Measurements from ENCODE around the gene FREY1.
"Not testable (repeated sequence)": the region's sequence is repeated elsewhere in the genome, so short reads cannot be mapped to it uniquely, and the experiment has no call there.

The FREY1 gene

DNA sequence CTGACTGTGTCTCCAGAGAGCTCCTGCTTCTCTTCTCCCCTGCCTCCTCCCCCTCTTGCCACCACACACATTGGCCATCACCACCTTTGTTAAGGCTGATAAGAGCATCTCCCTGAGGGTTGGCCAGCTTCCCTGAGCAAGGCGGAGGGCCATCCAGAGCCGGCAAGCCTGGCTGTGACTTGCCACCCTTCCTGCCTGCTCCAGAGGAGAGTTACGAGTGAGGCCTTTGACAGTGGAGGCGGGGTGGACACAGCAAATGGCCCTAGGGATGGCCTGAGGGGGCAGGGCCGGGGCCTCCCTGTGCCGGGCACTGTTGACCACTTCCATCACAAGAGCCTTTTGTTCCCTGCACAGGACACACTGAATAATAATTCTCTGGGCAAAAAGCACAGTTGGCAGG is 5.4 kb downstream of the FREY1 start:
- no peak overlapping the region for H3K18ac ChIP-seq (ENCODE audit: low read depth in 1 of 2, low read length in 2 of 2)
- no peak overlapping the region for H4K91ac ChIP-seq (ENCODE audit: low read length)
- H2AFZ ChIP-seq (ENCODE audit: low read depth, low read length) = no peak overlapping the region
- WGBS = 91% methylated on average over 6 of the region's 6 CpGs
- no peak overlapping the region for H2BK5ac ChIP-seq (ENCODE audit: low read depth, low read length, poor library complexity, severe bottlenecking)
- no peaks in the 10 kb centered on the region for H3K9me3 ChIP-seq (ENCODE audit: control insufficient read depth, low read length)
- no peak overlapping the region for H2BK15ac ChIP-seq (ENCODE audit: low read depth, poor library complexity, severe bottlenecking)
- H3K14ac ChIP-seq (ENCODE audit: low read length in 2 of 2) = no peak overlapping the region
- H3K4me2 ChIP-seq (ENCODE audit: low read length, poor library complexity, severe bottlenecking) = no peak overlapping the region
- no peak overlapping the region for H3K27ac ChIP-seq (ENCODE audit: low read length, poor library complexity, severe bottlenecking)
- H3K4ac ChIP-seq (ENCODE audit: low read depth in 1 of 2, low read length in 2 of 2) = no peak overlapping the region
- H2AK5ac ChIP-seq (ENCODE audit: low read length, severe bottlenecking) = no peak overlapping the region
- no peak overlapping the region for H2BK12ac ChIP-seq (ENCODE audit: low read length in 2 of 2)
- H4K8ac ChIP-seq (ENCODE audit: low read length) = no peak overlapping the region
- no peak overlapping the region for H3K9ac ChIP-seq (ENCODE audit: low read length)
- peaks cover 24% of the 10 kb centered on the region for H3K4me1 ChIP-seq (ENCODE audit: control insufficient read depth, insufficient read depth, low read depth, low read length)
- H3K23ac ChIP-seq (ENCODE audit: low read length in 2 of 2) = no peak overlapping the region
- peaks cover 18 to 30% of the 10 kb centered on the region in 2 experiments for H3K36me3 ChIP-seq (ENCODE audit: control insufficient read depth in 1 of 2, insufficient read depth in 2 of 2, low read depth in 1 of 2, low read length in 2 of 2)
- no peak for DNase-seq
- no peak overlapping the region for H2BK120ac ChIP-seq (ENCODE audit: low read depth, low read length)
- H3K4me3 ChIP-seq (ENCODE audit: insufficient read depth in 1 of 2, low read depth in 1 of 2, low read length in 2 of 2) = no peak overlapping the region
- peaks cover 9 to 34% of the 10 kb centered on the region in 2 experiments for H3K27me3 ChIP-seq (ENCODE audit: control insufficient read depth in 1 of 2, insufficient read depth in 1 of 2, low read length in 2 of 2)
- H3K79me1 ChIP-seq (replicated peaks; ENCODE audit: low read length, poor library complexity, severe bottlenecking) = peaks cover 3% of the 10 kb centered on the region

DNA sequence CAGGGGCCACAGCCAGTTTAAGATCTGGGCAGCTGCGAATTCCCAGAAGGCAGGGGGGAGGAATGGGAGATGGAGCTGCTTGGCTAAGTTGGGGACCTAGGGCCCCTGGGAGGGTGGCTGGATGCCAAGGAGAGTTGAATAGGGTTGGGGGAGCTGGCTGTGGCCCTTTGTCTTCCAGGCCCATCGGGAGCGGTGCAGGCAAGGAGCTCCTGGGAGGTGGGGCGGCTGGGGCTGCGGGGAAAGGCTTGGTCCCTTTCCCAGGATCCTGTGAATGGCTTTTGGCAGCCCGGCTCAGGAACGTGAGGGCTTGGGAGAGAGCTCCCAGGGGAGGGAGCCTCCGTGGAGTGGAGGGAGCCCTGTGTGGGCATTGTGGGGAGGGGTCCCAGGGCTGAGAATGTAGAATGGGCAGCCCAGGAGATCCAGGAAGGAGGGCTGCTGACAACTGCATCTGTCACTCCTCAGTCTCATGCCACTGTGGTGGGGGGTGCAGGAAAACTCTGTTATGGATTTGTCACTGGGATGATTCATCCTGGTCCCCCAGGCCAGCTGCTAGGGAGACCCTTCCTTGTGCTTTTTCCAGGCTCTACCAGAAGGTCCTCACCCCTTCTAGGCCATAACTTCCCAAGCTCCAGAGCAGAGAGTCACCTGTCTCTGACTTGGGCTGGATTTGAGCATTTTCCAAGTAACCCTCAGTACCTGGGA is 6.0 kb downstream of the FREY1 start:
- H2AFZ ChIP-seq (ENCODE audit: low read depth, low read length) = no peak overlapping the region
- no peak overlapping the region for H3K18ac ChIP-seq (ENCODE audit: low read depth in 1 of 2, low read length in 2 of 2)
- H2BK120ac ChIP-seq (ENCODE audit: low read depth, low read length) = no peak overlapping the region
- peaks cover 13 to 39% of the 10 kb centered on the region in 2 experiments for H3K27me3 ChIP-seq (ENCODE audit: control insufficient read depth in 1 of 2, insufficient read depth in 1 of 2, low read length in 2 of 2)
- no peak overlapping the region for H3K4ac ChIP-seq (ENCODE audit: low read depth in 1 of 2, low read length in 2 of 2)
- H4K91ac ChIP-seq (ENCODE audit: low read length) = no peak overlapping the region
- H3K4me2 ChIP-seq (ENCODE audit: low read length, poor library complexity, severe bottlenecking) = peak overlapping the region; percentile 94
- peak overlapping the region in 1 of 2 experiments; percentile 83 for H3K4me3 ChIP-seq (ENCODE audit: insufficient read depth in 1 of 2, low read depth in 1 of 2, low read length in 2 of 2)
- H3K9me3 ChIP-seq (ENCODE audit: control insufficient read depth, low read length) = no peaks in the 10 kb centered on the region
- 54% methylated on average over 8 of the region's 8 CpGs for WGBS
- H2BK5ac ChIP-seq (ENCODE audit: low read depth, low read length, poor library complexity, severe bottlenecking) = no peak overlapping the region
- peak overlapping the region in 1 of 2 experiments; percentile 9 for H3K23ac ChIP-seq (ENCODE audit: low read length in 2 of 2)
- no peak overlapping the region for H2BK15ac ChIP-seq (ENCODE audit: low read depth, poor library complexity, severe bottlenecking)
- no peak overlapping the region for H3K27ac ChIP-seq (ENCODE audit: low read length, poor library complexity, severe bottlenecking)
- H3K4me1 ChIP-seq (ENCODE audit: control insufficient read depth, insufficient read depth, low read depth, low read length) = peaks cover 27% of the 10 kb centered on the region
- DNase-seq = no peak
- peaks cover 3% of the 10 kb centered on the region for H3K79me1 ChIP-seq (replicated peaks; ENCODE audit: low read length, poor library complexity, severe bottlenecking)
- H3K36me3 ChIP-seq (ENCODE audit: control insufficient read depth in 1 of 2, insufficient read depth in 2 of 2, low read depth in 1 of 2, low read length in 2 of 2) = peaks cover 18 to 30% of the 10 kb centered on the region in 2 experiments
- H3K14ac ChIP-seq (ENCODE audit: low read length in 2 of 2) = no peak overlapping the region
- H3K9ac ChIP-seq (ENCODE audit: low read length) = peak overlapping the region; percentile 84
- H4K8ac ChIP-seq (ENCODE audit: low read length) = no peak overlapping the region
- no peak overlapping the region for H2AK5ac ChIP-seq (ENCODE audit: low read length, severe bottlenecking)
- no peak overlapping the region for H2BK12ac ChIP-seq (ENCODE audit: low read length in 2 of 2)

DNA sequence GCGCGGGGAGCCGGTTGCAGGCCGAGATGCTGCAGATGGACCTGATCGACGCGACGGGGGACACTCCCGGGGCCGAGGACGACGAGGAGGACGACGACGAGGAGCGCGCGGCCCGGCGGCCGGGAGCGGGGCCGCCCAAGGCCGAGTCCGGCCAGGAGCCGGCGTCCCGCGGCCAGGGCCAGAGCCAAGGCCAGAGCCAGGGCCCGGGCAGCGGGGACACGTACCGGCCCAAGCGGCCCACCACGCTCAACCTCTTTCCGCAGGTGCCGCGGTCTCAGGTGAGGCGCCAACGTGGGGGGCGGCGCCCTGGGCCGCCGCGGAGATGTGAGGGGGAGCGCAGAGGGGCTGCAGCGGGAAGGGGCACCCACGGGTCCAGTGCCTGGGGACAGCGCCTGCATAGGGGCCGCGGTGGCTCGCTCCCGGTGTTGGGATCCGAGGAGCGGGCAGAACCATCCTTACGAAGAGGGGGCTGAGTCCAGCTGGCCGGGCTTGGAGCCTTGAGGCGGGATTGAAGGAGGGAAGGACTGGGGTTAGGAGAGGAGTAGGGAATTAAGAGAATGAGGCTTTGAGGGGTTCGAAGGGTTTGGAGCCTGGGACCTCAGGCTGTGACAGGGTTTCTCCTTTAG is 6.8 kb downstream of the FREY1 start:
- not testable (repeated sequence) for H2BK12ac ChIP-seq (ENCODE audit: low read length in 2 of 2); H3K4ac ChIP-seq (ENCODE audit: low read depth in 1 of 2, low read length in 2 of 2); H2AK5ac ChIP-seq (ENCODE audit: low read length, severe bottlenecking); H2BK5ac ChIP-seq (ENCODE audit: low read depth, low read length, poor library complexity, severe bottlenecking); H2BK15ac ChIP-seq (ENCODE audit: low read depth, poor library complexity, severe bottlenecking); H3K79me1 ChIP-seq (replicated peaks; ENCODE audit: low read length, poor library complexity, severe bottlenecking); H2BK120ac ChIP-seq (ENCODE audit: low read depth, low read length); H3K18ac ChIP-seq (ENCODE audit: low read depth in 1 of 2, low read length in 2 of 2); H3K9me3 ChIP-seq (ENCODE audit: control insufficient read depth, low read length); H4K91ac ChIP-seq (ENCODE audit: low read length); H4K8ac ChIP-seq (ENCODE audit: low read length); H3K23ac ChIP-seq (ENCODE audit: low read length in 2 of 2); H3K14ac ChIP-seq (ENCODE audit: low read length in 2 of 2); H3K27ac ChIP-seq (ENCODE audit: low read length, poor library complexity, severe bottlenecking)
- Histone ChIP-seq H2AFZ (ENCODE audit: low read depth, low read length) (peak overlapping the region; percentile 80), H3K4me1 (ENCODE audit: control insufficient read depth, insufficient read depth, low read depth, low read length) (peaks cover 27% of the 10 kb centered on the region), H3K27me3 (ENCODE audit: control insufficient read depth in 1 of 2, insufficient read depth in 1 of 2, low read length in 2 of 2) (peaks cover 17 to 44% of the 10 kb centered on the region in 2 experiments), H3K4me2 (ENCODE audit: low read length, poor library complexity, severe bottlenecking) (peak overlapping the region; percentile 94), H3K36me3 (ENCODE audit: control insufficient read depth in 1 of 2, insufficient read depth in 2 of 2, low read depth in 1 of 2, low read length in 2 of 2) (peaks cover 18 to 28% of the 10 kb centered on the region in 2 experiments), H3K4me3 (ENCODE audit: insufficient read depth in 1 of 2, low read depth in 1 of 2, low read length in 2 of 2) (peak overlapping the region; percentile 62 to 83), H3K9ac (ENCODE audit: low read length) (peak overlapping the region; percentile 84)
- peak; percentile 20 for DNase-seq
- WGBS = 6% methylated on average over 30 of the region's 59 CpGs

DNA sequence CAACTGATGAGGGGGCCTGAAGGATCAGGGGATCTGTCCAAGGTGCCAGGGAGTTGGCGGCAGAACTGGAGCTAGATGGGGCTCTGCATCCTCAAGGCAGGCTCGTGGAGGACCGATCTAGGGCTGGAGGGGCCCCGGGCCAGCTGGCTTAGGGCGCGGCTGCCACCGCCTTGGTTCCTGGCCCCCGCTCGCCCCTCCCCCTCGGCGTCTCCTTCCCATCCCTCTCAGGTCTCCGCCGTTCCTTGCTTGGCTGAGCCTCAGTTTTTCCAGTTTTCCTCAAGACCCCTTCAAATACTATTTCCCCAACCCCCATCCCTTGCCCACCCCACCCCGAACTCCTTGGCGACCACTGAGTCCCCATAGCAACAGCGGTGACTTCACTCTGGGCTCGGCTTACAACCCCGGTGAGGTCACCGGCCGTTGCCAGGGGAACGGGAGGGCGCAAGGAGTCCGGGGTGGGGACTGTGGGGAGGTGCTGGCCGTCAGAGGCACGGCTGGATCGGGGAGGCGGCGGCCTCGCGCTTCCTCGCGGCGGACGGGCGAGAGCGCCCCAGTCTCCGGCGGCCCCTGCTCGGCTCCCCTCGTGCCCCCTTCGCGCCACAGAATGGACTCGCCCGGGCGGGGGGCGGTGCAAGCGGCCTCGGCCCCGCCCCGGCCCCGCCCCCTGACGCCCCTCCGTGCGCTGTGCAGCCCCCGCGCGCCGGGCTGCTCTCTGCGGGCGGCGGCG is 7.5 kb downstream of the FREY1 start:
- Histone ChIP-seq H4K91ac (ENCODE audit: low read length) (peak overlapping the region; percentile 95), H3K4me3 (ENCODE audit: insufficient read depth in 1 of 2, low read depth in 1 of 2, low read length in 2 of 2) (peak overlapping the region; percentile 62 to 71), H2AFZ (ENCODE audit: low read depth, low read length) (no peak overlapping the region), H3K27me3 (ENCODE audit: control insufficient read depth in 1 of 2, insufficient read depth in 1 of 2, low read length in 2 of 2) (peaks cover 22 to 50% of the 10 kb centered on the region in 2 experiments), H4K8ac (ENCODE audit: low read length) (peak overlapping the region; percentile 83), H3K14ac (ENCODE audit: low read length in 2 of 2) (no peak overlapping the region), H2BK15ac (ENCODE audit: low read depth, poor library complexity, severe bottlenecking) (peak overlapping the region; percentile 50), H2AK5ac (ENCODE audit: low read length, severe bottlenecking) (no peak overlapping the region), H3K4ac (ENCODE audit: low read depth in 1 of 2, low read length in 2 of 2) (no peak overlapping the region), H2BK120ac (ENCODE audit: low read depth, low read length) (peak overlapping the region; percentile 45), H2BK12ac (ENCODE audit: low read length in 2 of 2) (peak overlapping the region in 1 of 2 experiments; percentile 46), H3K27ac (ENCODE audit: low read length, poor library complexity, severe bottlenecking) (no peak overlapping the region), H3K18ac (ENCODE audit: low read depth in 1 of 2, low read length in 2 of 2) (peak overlapping the region in 1 of 2 experiments; percentile 83), H3K4me2 (ENCODE audit: low read length, poor library complexity, severe bottlenecking) (peak overlapping the region; percentile 51), H2BK5ac (ENCODE audit: low read depth, low read length, poor library complexity, severe bottlenecking) (no peak overlapping the region), H3K9me3 (ENCODE audit: control insufficient read depth, low read length) (no peaks in the 10 kb centered on the region), H3K9ac (ENCODE audit: low read length) (peak overlapping the region; percentile 89), H3K23ac (ENCODE audit: low read length in 2 of 2) (no peak overlapping the region), H3K4me1 (ENCODE audit: control insufficient read depth, insufficient read depth, low read depth, low read length) (peaks cover 27% of the 10 kb centered on the region), H3K36me3 (ENCODE audit: control insufficient read depth in 1 of 2, insufficient read depth in 2 of 2, low read depth in 1 of 2, low read length in 2 of 2) (peaks cover 18 to 25% of the 10 kb centered on the region in 2 experiments), H3K79me1 (replicated peaks; ENCODE audit: low read length, poor library complexity, severe bottlenecking) (peaks cover 3% of the 10 kb centered on the region)
- WGBS = 0% methylated on average over 17 of the region's 62 CpGs
- peak; percentile 92 for DNase-seq
